ENCODE measurements around the gene IPO4.

The IPO4 gene

DNA sequence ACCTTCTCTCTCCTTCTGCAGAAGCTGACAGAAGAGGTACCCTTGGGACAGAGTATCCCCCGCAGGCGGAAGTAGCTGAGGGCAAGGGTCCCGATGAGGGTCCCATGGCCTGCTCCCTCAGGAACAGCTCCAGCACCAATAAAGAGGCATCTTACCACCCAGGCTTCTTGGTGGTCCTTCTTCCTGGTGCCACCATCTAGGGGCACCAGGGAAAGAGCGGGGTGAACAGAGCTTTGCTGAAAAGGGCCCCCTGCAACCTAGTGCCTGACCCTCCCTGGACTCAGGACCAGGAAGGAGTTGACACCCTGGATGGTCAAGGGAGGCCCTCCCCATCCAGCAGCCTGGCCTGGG is 28.1 kb downstream of the IPO4 start:
- Histone ChIP-seq H3K4me3 (replicated peaks; ENCODE audit: insufficient read depth, low read length) (no peak overlapping the region), H3K27ac (replicated peaks) (no peak overlapping the region), H3K27me3 (ENCODE audit: insufficient read depth, poor library complexity, severe bottlenecking) (no peaks in the 10 kb centered on the region)
- TF ChIP-seq, protein P1, sequence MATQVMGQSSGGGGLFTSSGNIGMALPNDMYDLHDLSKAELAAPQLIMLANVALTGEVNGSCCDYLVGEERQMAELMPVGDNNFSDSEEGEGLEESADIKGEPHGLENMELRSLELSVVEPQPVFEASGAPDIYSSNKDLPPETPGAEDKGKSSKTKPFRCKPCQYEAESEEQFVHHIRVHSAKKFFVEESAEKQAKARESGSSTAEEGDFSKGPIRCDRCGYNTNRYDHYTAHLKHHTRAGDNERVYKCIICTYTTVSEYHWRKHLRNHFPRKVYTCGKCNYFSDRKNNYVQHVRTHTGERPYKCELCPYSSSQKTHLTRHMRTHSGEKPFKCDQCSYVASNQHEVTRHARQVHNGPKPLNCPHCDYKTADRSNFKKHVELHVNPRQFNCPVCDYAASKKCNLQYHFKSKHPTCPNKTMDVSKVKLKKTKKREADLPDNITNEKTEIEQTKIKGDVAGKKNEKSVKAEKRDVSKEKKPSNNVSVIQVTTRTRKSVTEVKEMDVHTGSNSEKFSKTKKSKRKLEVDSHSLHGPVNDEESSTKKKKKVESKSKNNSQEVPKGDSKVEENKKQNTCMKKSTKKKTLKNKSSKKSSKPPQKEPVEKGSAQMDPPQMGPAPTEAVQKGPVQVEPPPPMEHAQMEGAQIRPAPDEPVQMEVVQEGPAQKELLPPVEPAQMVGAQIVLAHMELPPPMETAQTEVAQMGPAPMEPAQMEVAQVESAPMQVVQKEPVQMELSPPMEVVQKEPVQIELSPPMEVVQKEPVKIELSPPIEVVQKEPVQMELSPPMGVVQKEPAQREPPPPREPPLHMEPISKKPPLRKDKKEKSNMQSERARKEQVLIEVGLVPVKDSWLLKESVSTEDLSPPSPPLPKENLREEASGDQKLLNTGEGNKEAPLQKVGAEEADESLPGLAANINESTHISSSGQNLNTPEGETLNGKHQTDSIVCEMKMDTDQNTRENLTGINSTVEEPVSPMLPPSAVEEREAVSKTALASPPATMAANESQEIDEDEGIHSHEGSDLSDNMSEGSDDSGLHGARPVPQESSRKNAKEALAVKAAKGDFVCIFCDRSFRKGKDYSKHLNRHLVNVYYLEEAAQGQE (IDR thresholded peaks at IDR 0.05; ENCODE audit: insufficient replicate concordance, low read depth) = no peak
- TF ChIP-seq, protein P2, sequence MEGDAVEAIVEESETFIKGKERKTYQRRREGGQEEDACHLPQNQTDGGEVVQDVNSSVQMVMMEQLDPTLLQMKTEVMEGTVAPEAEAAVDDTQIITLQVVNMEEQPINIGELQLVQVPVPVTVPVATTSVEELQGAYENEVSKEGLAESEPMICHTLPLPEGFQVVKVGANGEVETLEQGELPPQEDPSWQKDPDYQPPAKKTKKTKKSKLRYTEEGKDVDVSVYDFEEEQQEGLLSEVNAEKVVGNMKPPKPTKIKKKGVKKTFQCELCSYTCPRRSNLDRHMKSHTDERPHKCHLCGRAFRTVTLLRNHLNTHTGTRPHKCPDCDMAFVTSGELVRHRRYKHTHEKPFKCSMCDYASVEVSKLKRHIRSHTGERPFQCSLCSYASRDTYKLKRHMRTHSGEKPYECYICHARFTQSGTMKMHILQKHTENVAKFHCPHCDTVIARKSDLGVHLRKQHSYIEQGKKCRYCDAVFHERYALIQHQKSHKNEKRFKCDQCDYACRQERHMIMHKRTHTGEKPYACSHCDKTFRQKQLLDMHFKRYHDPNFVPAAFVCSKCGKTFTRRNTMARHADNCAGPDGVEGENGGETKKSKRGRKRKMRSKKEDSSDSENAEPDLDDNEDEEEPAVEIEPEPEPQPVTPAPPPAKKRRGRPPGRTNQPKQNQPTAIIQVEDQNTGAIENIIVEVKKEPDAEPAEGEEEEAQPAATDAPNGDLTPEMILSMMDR (IDR thresholded peaks at IDR 0.05; ENCODE audit: insufficient read depth, low read length) = no peak
- DNase-seq (ENCODE audit: low read depth in 1 of 2, low spot score in 1 of 2) = no peak

DNA sequence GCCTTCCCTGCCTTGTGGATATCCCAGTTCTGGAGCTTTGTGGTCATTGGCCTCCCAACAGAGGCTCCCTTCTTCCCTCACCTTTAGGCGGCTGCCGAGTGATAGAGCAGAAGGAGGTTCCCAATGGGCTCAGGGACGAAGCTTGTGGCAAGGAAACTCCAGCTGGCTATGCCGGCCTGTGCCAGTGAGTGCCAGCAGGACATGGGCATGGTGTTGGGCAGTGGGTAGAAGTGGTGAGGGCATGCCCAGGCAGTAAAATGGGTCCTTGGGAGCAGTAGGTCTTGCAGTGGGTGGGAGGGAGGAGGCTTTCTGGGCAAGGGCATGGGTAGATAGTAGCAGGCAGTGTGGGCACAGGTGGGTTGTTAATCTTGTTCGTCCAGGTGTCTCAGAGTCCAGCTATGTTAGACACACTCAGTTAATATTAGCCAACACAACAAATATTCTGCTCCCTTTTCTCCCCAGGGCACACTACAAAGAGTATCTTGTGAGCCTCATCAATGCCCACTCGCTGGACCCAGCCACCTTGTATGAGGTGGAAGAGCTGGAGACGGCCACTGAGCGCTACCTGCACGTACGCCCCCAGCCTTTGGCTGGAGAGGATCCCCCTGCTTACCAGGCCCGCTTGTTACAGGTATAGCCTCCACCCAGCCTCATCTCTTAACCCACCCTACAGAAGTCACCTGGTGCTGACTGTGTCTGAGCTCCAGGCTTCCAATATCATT is 28.7 kb downstream of the IPO4 start:
- no peak overlapping the region for H3K4me3 ChIP-seq (replicated peaks; ENCODE audit: insufficient read depth, low read length)
- H3K27ac ChIP-seq (replicated peaks) = no peak overlapping the region
- H3K27me3 ChIP-seq (ENCODE audit: insufficient read depth, poor library complexity, severe bottlenecking) = no peaks in the 10 kb centered on the region
- TF ChIP-seq GABPA (IDR thresholded peaks at IDR 0.05; ENCODE audit: low read depth) = no peak
- no peak for TF ChIP-seq SPI1 (IDR thresholded peaks at IDR 0.05; ENCODE audit: borderline replicate concordance, low read depth)
- TF ChIP-seq, protein P1 (IDR thresholded peaks at IDR 0.05; ENCODE audit: insufficient replicate concordance, low read depth) = no peak
- TF ChIP-seq, protein P2 (IDR thresholded peaks at IDR 0.05; ENCODE audit: insufficient read depth, low read length) = no peak
- TF ChIP-seq POLR2AphosphoS5 (IDR thresholded peaks at IDR 0.05; ENCODE audit: low read depth) = no peak; the same call in 1 of the 2 replicates
- no peak for DNase-seq (ENCODE audit: low read depth in 1 of 2, low spot score in 1 of 2)

DNA sequence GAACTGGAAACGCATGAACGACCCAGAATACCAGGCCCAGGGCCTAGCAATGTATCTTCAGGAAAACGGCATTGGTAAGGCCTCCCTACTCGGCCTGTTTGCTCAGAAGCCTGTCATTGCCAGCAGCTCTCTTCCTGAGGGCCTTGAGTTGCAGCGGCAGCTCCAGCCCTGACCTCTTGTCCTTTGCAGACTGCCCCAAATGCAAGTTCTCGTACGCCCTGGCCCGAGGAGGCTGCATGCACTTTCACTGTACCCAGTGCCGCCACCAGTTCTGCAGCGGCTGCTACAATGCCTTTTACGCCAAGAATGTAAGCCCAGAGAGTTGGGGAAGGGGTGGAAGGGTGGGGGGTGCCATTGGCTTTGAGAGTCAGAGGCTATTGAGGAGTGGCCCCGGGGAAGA is 31.3 kb downstream of the IPO4 start:
- no peak overlapping the region for H3K4me3 ChIP-seq (replicated peaks; ENCODE audit: insufficient read depth, low read length)
- TF ChIP-seq SPI1 (IDR thresholded peaks at IDR 0.05; ENCODE audit: borderline replicate concordance, low read depth) = no peak
- TF ChIP-seq, protein P1 (IDR thresholded peaks at IDR 0.05; ENCODE audit: insufficient replicate concordance, low read depth) = no peak
- TF ChIP-seq, protein P2 (IDR thresholded peaks at IDR 0.05; ENCODE audit: insufficient read depth, low read length) = no peak
- no peak for TF ChIP-seq GABPA (IDR thresholded peaks at IDR 0.05; ENCODE audit: low read depth)
- TF ChIP-seq POLR2AphosphoS5 (IDR thresholded peaks at IDR 0.05; ENCODE audit: low read depth) = no peak
- no peak for DNase-seq (ENCODE audit: low read depth in 1 of 2, low spot score in 1 of 2)
- H3K27ac ChIP-seq (replicated peaks) = no peak overlapping the region
- no peaks in the 10 kb centered on the region for H3K27me3 ChIP-seq (ENCODE audit: insufficient read depth, poor library complexity, severe bottlenecking)

All from HL-60 (cell line).